SK-N-SH (cell line): ENCODE measurements around the gene C14orf180.

Source experiments
- CTCF ChIP-seq: fragments of 200-600 bp; sonication (generic); IDR thresholded peaks from 2 replicates; pipeline ENCODE4 v1.6.1; 2017; ENCODE audit warnings: antibody characterized with exemption, mild to moderate bottlenecking, moderate library complexity
- EZH2phosphoT487 ChIP-seq: fragments of 200-600 bp; sonication (generic); IDR thresholded peaks from 2 replicates; pipeline ENCODE4 v1.6.1; 2017; ENCODE audit warnings: low read depth, mixed run types, mild to moderate bottlenecking, antibody characterized with exemption, moderate library complexity, borderline replicate concordance
- MAX ChIP-seq: IDR thresholded peaks from 2 replicates; pipeline ENCODE4 v1.4.0; 2012; ENCODE audit warnings: low read depth
- POLR2AphosphoS5 ChIP-seq: IDR thresholded peaks from 2 replicates; pipeline ENCODE4 v1.6.1; 2012; ENCODE audit warnings: low read depth, low read length
- RAD21 ChIP-seq: IDR thresholded peaks from 2 replicates; pipeline ENCODE4 v1.6.1; 2012; ENCODE audit warnings: mild to moderate bottlenecking, low read length
- TEAD4 ChIP-seq: IDR thresholded peaks from 2 replicates; pipeline ENCODE4 v1.4.0; 2012; ENCODE audit warnings: mild to moderate bottlenecking, borderline replicate concordance; ENCODE audit not compliant: insufficient read depth
- YY1 ChIP-seq: IDR thresholded peaks from 2 replicates; pipeline ENCODE4 v1.4.0; 2012; ENCODE audit warnings: low read depth, mild to moderate bottlenecking
- TF ChIP-seq, protein P1 (sequence below): fragments of 150-350 bp; IDR thresholded peaks from 2 replicates; pipeline ENCODE4 v1.6.1; 2016; ENCODE audit warnings: mild to moderate bottlenecking, low read depth, low read length
- TF ChIP-seq, protein P2 (sequence below): IDR thresholded peaks from 2 replicates; pipeline ENCODE4 v1.6.1; 2012; ENCODE audit warnings: mild to moderate bottlenecking, low read depth, low read length, moderate library complexity

DNA sequence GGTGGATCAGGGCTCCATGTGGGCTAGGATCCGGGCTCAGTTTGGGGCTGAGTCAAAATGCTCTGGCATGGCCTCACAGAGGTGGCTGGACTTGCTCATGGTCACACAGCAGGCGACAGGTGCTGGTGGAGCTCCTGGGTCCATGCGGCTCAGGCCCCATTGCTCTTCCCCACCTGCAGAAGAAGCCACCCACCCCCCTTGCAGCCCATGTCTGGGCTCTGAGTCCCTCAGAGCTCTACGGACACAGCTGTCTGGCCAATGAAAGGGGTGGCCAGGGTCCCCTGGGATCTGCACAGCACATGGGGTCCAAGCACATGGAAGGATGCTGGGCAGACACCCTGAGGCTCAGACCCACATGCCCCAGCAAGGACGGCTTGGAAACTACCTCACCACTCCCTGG is 17.0 kb upstream of the C14orf180 start:
- TF ChIP-seq MAX (no peak), POLR2AphosphoS5 (no peak), YY1 (no peak), CTCF (no peak), TEAD4 (no peak), EZH2phosphoT487 (no peak), RAD21 (no peak)
- TF ChIP-seq, protein P1, sequence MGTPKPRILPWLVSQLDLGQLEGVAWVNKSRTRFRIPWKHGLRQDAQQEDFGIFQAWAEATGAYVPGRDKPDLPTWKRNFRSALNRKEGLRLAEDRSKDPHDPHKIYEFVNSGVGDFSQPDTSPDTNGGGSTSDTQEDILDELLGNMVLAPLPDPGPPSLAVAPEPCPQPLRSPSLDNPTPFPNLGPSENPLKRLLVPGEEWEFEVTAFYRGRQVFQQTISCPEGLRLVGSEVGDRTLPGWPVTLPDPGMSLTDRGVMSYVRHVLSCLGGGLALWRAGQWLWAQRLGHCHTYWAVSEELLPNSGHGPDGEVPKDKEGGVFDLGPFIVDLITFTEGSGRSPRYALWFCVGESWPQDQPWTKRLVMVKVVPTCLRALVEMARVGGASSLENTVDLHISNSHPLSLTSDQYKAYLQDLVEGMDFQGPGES = no peak
- TF ChIP-seq, protein P2, sequence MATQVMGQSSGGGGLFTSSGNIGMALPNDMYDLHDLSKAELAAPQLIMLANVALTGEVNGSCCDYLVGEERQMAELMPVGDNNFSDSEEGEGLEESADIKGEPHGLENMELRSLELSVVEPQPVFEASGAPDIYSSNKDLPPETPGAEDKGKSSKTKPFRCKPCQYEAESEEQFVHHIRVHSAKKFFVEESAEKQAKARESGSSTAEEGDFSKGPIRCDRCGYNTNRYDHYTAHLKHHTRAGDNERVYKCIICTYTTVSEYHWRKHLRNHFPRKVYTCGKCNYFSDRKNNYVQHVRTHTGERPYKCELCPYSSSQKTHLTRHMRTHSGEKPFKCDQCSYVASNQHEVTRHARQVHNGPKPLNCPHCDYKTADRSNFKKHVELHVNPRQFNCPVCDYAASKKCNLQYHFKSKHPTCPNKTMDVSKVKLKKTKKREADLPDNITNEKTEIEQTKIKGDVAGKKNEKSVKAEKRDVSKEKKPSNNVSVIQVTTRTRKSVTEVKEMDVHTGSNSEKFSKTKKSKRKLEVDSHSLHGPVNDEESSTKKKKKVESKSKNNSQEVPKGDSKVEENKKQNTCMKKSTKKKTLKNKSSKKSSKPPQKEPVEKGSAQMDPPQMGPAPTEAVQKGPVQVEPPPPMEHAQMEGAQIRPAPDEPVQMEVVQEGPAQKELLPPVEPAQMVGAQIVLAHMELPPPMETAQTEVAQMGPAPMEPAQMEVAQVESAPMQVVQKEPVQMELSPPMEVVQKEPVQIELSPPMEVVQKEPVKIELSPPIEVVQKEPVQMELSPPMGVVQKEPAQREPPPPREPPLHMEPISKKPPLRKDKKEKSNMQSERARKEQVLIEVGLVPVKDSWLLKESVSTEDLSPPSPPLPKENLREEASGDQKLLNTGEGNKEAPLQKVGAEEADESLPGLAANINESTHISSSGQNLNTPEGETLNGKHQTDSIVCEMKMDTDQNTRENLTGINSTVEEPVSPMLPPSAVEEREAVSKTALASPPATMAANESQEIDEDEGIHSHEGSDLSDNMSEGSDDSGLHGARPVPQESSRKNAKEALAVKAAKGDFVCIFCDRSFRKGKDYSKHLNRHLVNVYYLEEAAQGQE = no peak
